HFF-Myc (cell line): ENCODE measurements around the gene KRT39.

Experiments used
- DNase-seq: peaks from one replicate; pipeline ENCODE4 v3.0.0-alpha.2; 2011; ENCODE audit warnings: low read depth; ENCODE audit errors: extremely low read depth
- H3K4me3 ChIP-seq: replicated peaks from 2 replicates; pipeline ENCODE4 v1.5.1; 2011; ENCODE audit warnings: low read depth, mild to moderate bottlenecking, control low read depth, low read length
- TF ChIP-seq, protein P1 (sequence below): IDR thresholded peaks from 2 replicates; pipeline ENCODE4 v1.5.1; 2012; ENCODE audit warnings: mild to moderate bottlenecking, low read depth, low read length, control low read depth; ENCODE audit errors: missing control alignments

KRT39 gene

DNA sequence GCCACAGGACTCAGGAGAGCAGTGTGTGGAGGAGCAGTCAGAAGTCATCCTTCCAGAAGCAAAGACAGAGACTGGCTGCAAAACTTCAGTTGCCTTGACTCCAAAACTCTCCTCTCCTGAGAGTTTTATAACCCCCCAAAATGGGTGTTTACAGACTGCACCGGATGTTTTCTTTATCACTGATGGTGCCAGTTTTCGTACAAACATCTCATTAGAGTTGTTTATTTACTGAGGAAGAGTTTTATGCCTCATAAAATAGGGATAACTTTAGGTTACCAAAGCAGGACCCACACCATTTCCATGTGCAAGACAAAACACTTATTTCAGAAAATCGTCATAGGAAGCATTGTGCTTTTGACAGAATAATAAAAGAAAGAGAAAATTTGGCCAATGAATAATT, 17.5 kb upstream of the KRT39 start, which contains the start of gene KRT40:
TSS of gene KRT40 (minus strand) at position 101 of the 400 bp plus-strand sequence. CDS start at position 48, 53 bp downstream.
- TF ChIP-seq, protein P1, sequence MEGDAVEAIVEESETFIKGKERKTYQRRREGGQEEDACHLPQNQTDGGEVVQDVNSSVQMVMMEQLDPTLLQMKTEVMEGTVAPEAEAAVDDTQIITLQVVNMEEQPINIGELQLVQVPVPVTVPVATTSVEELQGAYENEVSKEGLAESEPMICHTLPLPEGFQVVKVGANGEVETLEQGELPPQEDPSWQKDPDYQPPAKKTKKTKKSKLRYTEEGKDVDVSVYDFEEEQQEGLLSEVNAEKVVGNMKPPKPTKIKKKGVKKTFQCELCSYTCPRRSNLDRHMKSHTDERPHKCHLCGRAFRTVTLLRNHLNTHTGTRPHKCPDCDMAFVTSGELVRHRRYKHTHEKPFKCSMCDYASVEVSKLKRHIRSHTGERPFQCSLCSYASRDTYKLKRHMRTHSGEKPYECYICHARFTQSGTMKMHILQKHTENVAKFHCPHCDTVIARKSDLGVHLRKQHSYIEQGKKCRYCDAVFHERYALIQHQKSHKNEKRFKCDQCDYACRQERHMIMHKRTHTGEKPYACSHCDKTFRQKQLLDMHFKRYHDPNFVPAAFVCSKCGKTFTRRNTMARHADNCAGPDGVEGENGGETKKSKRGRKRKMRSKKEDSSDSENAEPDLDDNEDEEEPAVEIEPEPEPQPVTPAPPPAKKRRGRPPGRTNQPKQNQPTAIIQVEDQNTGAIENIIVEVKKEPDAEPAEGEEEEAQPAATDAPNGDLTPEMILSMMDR = no peak
- DNase-seq = no peak
- no peak within 1 kb of the TSS for H3K4me3 ChIP-seq

DNA sequence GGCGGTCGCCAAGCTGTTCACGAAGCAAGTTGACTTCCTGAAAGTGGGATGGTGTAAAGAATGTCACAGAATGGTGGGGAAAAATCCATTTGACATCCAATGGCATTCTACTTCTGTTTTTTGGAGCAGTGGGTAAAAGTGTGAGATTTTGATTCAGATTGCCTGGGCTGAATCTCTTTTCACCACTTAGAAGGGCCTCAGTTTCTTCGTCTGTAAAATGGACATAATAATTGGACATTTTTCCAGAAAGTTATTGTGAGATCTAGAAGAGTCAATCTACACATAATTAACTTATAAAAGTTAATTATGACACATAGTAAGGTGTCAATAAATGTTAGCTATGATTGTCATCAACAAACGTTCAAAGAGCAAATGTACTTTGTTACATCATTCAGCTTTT, 14.4 kb upstream of the KRT39 start:
- DNase-seq = no peak
- TF ChIP-seq, protein P1 = no peak
- H3K4me3 ChIP-seq = no peak overlapping the region

DNA sequence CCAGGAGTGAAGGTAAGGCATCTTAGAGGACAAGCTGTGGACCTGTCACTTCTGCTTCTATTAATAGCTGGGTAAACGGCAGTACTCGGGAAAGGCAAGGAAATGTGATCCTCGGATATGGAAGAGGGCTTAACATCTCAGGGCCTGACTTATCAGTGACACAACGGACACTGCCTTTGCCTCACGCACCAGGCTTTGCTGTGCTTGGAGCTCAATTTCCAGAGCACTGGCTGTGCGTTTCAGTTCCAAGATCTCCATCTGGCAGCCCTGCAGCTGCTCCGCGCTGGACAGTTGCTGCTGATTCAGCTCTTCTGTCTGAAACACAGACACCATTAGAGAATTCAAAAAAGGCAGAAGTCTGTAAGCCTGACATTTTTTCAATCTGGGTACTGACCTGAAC, 13.8 kb upstream of the KRT39 start:
- H3K4me3 ChIP-seq = no peak overlapping the region
- DNase-seq = no peak
- TF ChIP-seq, protein P1 = no peak

DNA sequence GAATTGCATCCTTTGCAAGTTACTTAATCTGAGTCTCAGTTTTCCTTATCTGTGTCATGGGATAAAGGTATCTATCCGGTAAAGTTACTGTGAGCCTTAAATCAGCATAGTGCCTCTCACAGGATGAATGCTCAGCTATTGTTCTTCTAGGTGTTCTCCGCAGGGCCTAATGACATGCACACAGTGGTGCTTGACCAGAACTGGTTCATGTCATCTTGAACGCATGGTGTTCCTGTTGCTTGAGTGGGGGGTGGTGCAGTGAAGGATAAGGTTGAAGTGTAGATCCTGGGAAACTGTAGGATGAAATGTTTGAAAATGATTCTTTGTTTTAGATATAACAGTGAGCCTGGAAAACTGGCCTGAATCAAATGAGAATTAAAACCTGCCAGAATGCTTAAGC, 13.4 kb upstream of the KRT39 start:
- H3K4me3 ChIP-seq = no peak overlapping the region
- TF ChIP-seq, protein P1 = no peak
- DNase-seq = no peak

DNA sequence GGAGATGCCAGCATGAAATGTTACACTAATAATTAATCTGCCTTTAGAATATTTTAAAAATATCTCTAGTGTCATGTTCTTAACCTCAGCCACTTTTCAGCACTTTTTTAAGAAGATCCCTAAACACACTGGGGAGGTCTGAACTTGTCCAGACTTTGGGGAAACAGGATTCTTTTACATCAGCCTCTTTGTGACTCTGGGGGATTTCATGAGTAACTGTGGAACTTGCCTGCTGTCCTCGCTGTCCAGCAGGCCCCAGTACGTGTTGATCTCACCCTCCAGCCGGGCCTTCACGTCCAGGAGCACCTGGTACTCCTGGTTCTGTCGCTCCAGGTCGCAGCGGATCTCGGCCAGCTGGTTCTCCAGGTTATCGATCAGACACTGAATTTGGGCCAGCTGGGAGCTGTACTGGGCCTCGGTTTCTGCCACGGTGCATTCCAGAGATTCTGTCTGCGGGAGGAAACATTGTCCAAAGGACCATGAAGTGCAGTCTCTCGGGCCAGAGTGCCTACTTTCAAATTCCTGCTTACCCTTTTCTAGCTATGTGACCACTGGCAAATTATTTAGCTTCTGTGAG, 11.9 kb upstream of the KRT39 start:
- no peak overlapping the region for H3K4me3 ChIP-seq
- TF ChIP-seq, protein P1 = no peak
- DNase-seq = no peak

DNA sequence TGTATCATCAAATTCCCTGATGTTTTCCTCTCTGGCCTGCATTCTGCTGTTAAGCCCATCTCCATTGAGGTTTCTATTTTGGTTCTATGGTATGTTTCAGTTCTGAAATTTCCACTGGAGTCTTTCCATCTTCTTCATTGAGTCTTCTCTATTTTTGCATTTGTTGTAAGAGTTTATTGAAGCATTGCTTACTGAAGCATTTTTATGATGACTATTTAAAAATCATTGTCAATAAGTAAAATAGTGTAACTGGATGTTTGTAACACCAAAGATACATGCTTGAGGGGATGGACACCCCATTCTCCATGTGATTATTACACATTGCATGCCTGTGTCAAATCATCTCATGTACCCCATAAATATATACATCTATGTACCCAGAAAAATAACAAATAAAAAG, 8.8 kb upstream of the KRT39 start:
- H3K4me3 ChIP-seq = no peak overlapping the region
- no peak for DNase-seq
- TF ChIP-seq, protein P1 = no peak

DNA sequence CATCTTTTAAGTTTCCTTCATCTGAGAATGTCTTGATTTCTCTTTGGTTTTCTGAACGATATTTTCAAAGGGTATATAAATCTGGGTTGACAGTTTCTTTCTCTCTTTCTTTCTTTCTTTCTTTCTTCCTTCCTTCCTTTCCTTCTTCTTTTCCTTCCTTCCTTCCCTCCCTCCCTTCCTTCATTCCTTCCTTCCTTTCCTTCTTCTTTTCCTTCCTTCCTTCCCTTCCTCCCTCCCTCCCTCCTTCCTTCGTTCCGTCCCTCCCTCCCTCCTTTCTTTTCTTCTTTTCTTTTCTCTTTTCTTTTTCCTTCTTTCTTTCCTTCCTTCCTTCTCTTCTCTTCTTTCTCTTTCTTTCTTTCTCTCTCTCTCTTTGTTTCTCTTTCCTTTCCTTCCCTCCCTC, 7.6 kb upstream of the KRT39 start:
- TF ChIP-seq, protein P1 = no peak
- no peak for DNase-seq
- no peak overlapping the region for H3K4me3 ChIP-seq
